Gastrocnemius medialis (tissue), 4 donors: ENCODE measurements around the gene UNG.

Experiments
- POLR2A ChIP-seq, 2 donors: fragments of 450-650 bp; IDR thresholded peaks; one replicate each; pipeline ENCODE4 v1.6.1; 2017; ENCODE audit warnings: antibody characterized with exemption in 2 of 2, mild to moderate bottlenecking in 2 of 2, moderate library complexity in 2 of 2
- TF ChIP-seq, protein P1 (sequence below), 5 experiments: fragments of 450-650 bp in 3 of 5; fragments of 200-600 bp in 2 of 5; sonication (generic) in 2 of 5; IDR thresholded peaks in 4 of 5; conservative IDR thresholded peaks in 1 of 5; 1 replicate in 4 of 5; 2 replicates in 1 of 5; pipeline ENCODE4 v1.5.1; 2016 to 2019; ENCODE audit warnings: antibody characterized with exemption in 5 of 5, mild to moderate bottlenecking in 3 of 5, moderate library complexity in 3 of 5

DNA sequence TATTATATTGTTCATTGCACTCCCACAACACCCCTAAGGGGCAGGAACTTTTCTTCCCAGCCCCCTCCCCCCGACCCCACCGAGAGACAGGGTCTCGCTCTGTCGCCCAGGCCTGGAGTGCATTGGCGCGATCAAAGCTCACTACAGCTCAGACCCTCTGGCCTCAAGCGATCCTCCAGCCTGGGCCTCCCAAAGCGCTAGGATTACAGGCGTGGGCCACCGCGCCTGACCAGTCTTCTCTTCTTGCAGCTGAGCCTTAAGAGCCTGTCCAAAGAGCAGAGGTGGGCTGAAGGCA, 310 bp upstream of the UNG start:
- TF ChIP-seq, protein P1, sequence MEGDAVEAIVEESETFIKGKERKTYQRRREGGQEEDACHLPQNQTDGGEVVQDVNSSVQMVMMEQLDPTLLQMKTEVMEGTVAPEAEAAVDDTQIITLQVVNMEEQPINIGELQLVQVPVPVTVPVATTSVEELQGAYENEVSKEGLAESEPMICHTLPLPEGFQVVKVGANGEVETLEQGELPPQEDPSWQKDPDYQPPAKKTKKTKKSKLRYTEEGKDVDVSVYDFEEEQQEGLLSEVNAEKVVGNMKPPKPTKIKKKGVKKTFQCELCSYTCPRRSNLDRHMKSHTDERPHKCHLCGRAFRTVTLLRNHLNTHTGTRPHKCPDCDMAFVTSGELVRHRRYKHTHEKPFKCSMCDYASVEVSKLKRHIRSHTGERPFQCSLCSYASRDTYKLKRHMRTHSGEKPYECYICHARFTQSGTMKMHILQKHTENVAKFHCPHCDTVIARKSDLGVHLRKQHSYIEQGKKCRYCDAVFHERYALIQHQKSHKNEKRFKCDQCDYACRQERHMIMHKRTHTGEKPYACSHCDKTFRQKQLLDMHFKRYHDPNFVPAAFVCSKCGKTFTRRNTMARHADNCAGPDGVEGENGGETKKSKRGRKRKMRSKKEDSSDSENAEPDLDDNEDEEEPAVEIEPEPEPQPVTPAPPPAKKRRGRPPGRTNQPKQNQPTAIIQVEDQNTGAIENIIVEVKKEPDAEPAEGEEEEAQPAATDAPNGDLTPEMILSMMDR (IDR thresholded peaks at IDR 0.05 in 4 of 5, conservative IDR thresholded peaks at IDR 0.05 in 1 of 5), result no peak
- TF ChIP-seq POLR2A (IDR thresholded peaks at IDR 0.05), result no peak
